CD14-positive monocyte (primary cell): ENCODE measurements around the gene DKKL1. TPM values are rescaled to one million over a fixed set of nuclear protein-coding genes. Genes with fewer than 3 reads are reported as not detected.
A peak's percentile ranks its signal among the peaks of the same experiment; 100 is the strongest.

Source experiments
- DNase-seq, 3 donors: peaks; one replicate each; pipeline ENCODE4 v3.0.0-alpha.2; 2011 to 2022
- H2AFZ ChIP-seq: 2 replicates; pipeline ENCODE4 v1.6.0; 2012; ENCODE audit warnings: mild to moderate bottlenecking, low read depth, low read length, inconsistent platforms; ENCODE audit not compliant: insufficient read depth, poor library complexity, severe bottlenecking
- H3K27ac ChIP-seq, 2 donors: 1 replicate in 1 of 2; 2 replicates in 1 of 2; pipeline ENCODE4 v1.5.1; 2012 to 2013; ENCODE audit warnings: low read length in 2 of 2, control low read depth in 1 of 2, inconsistent platforms in 1 of 2, low read depth in 1 of 2, mild to moderate bottlenecking in 1 of 2
- H3K27me3 ChIP-seq, 2 donors: one replicate each; pipeline versions ENCODE4 v1.6.0 to v1.6.1; 2011 to 2013; ENCODE audit warnings: low read length in 2 of 2; ENCODE audit not compliant: control insufficient read depth in 2 of 2, insufficient read depth in 2 of 2
- H3K36me3 ChIP-seq, 2 donors: replicated peaks in 1 of 2; 1 replicate in 1 of 2; 2 replicates in 1 of 2; pipeline versions ENCODE4 v1.5.1 to v1.6.1; 2012 to 2013; ENCODE audit warnings: low read length in 2 of 2, control low read depth in 1 of 2, inconsistent platforms in 1 of 2, mild to moderate bottlenecking in 1 of 2; ENCODE audit not compliant: insufficient read depth in 2 of 2, control insufficient read depth in 1 of 2
- H3K4me1 ChIP-seq, 2 donors: 1 replicate in 1 of 2; 2 replicates in 1 of 2; pipeline versions ENCODE4 v1.5.1 to v1.6.1; 2012 to 2013; ENCODE audit warnings: low read length in 2 of 2, control low read depth in 1 of 2, inconsistent platforms in 1 of 2, mild to moderate bottlenecking in 1 of 2, moderate library complexity in 1 of 2; ENCODE audit not compliant: insufficient read depth in 2 of 2, control insufficient read depth in 1 of 2
- H3K4me2 ChIP-seq: replicated peaks from 2 replicates; pipeline ENCODE3; 2012; ENCODE audit warnings: low read length, moderate library complexity, mild to moderate bottlenecking; ENCODE audit not compliant: poor library complexity, severe bottlenecking; ENCODE audit errors: extremely low read depth
- H3K4me3 ChIP-seq, 3 experiments: fragments of 200-600 bp in 1 of 3; sonication (generic) in 1 of 3; replicated peaks in 1 of 3; 1 replicate in 2 of 3; 2 replicates in 1 of 3; pipeline ENCODE4 v1.5.1; 2011 to 2013; ENCODE audit warnings: low read length in 3 of 3, mild to moderate bottlenecking in 3 of 3, control low read depth in 2 of 3, low read depth in 2 of 3, inconsistent platforms in 1 of 3, moderate library complexity in 1 of 3
- H3K79me2 ChIP-seq: 2 replicates; pipeline ENCODE4 v1.6.0; 2012; ENCODE audit warnings: mild to moderate bottlenecking, control low read depth, inconsistent platforms, low read length, moderate library complexity; ENCODE audit not compliant: insufficient read depth
- H3K9ac ChIP-seq: 2 replicates; pipeline ENCODE4 v1.6.0; 2017; ENCODE audit warnings: low read length, mild to moderate bottlenecking; ENCODE audit not compliant: insufficient read depth, poor library complexity, severe bottlenecking
- H3K9me3 ChIP-seq, 2 donors: replicated peaks in 1 of 2; 1 replicate in 1 of 2; 2 replicates in 1 of 2; pipeline versions ENCODE4 v1.5.1 to v1.6.1; 2012 to 2013; ENCODE audit warnings: low read length in 2 of 2, control low read depth in 1 of 2; ENCODE audit not compliant: control insufficient read depth in 1 of 2, insufficient read depth in 1 of 2
- H4K20me1 ChIP-seq: 2 replicates; pipeline ENCODE4 v1.6.0; 2012; ENCODE audit warnings: mild to moderate bottlenecking, low read length, control low read depth, moderate library complexity; ENCODE audit not compliant: insufficient read depth
- H3K27ac Mint-ChIP-seq, 7 donors: one replicate each; pipeline ENCODE4 v1.8.0; 2020; ENCODE audit warnings: mild to moderate bottlenecking in 7 of 7, mixed read lengths in 7 of 7, moderate library complexity in 6 of 7, inconsistent platforms in 2 of 7
- H3K27me3 Mint-ChIP-seq, 3 donors: one replicate each; pipeline ENCODE4 v1.8.0; 2021 to 2022; ENCODE audit warnings: low read depth in 3 of 3, mild to moderate bottlenecking in 3 of 3, mixed read lengths in 3 of 3, moderate library complexity in 3 of 3, inconsistent platforms in 1 of 3
- H3K36me3 Mint-ChIP-seq, 2 donors: one replicate each; pipeline ENCODE4 v1.8.0; 2020; ENCODE audit warnings: mixed read lengths in 2 of 2, inconsistent platforms in 1 of 2, mild to moderate bottlenecking in 1 of 2
- H3K4me1 Mint-ChIP-seq: one replicate; pipeline ENCODE4 v1.8.0; 2020; ENCODE audit warnings: mild to moderate bottlenecking, mixed read lengths
- H3K4me3 Mint-ChIP-seq, 2 donors: one replicate each; pipeline ENCODE4 v1.8.0; 2020; ENCODE audit warnings: mild to moderate bottlenecking in 2 of 2, mixed read lengths in 2 of 2, moderate library complexity in 1 of 2
- H3K9me3 Mint-ChIP-seq, 7 donors: one replicate each; pipeline ENCODE4 v1.8.0; 2020 to 2022; ENCODE audit warnings: mixed read lengths in 7 of 7, mild to moderate bottlenecking in 6 of 7, moderate library complexity in 6 of 7, inconsistent platforms in 2 of 7
- CTCF ChIP-seq: fragments of 200-600 bp; IDR thresholded peaks from one replicate; pipeline ENCODE4 v1.8.0; 2022; ENCODE audit warnings: antibody characterized with exemption, mild to moderate bottlenecking
- WGBS: methylation state at CpG from one replicate; pipeline ENCODE4 v1.1.5; 2013; ENCODE audit warnings: missing lambda C conversion rate; ENCODE audit not compliant: insufficient coverage; 5-methylcytosine and 5-hydroxymethylcytosine counted together
- intact Hi-C, 2 donors: fragments of 100-400 bp; cut with micrococcal nuclease; formaldehyde crosslinking; loops; one replicate each; pipeline versions ENCODE4 v1.15.0 to v1.15.1; 2023
- polyA plus RNA-seq, 3 donors: library from polyadenylated mRNA; depleted of rRNA in 1 of 3; unstranded in 2 of 3; stranded (reverse) in 1 of 3; fragments of 300-500 nt in 2 of 3; fragments of >200 nt in 1 of 3; fragmentation: Illumina TruSeq in 2 of 3; gene quantifications; 1 replicate in 2 of 3; 2 replicates in 1 of 3; pipeline ENCODE4 v1.2.3, GENCODE V29; 2012 to 2021

Gene DKKL1
- polyA plus RNA-seq, 3 donors: not detected

GRCh38 chr19:49403404-49404187 lies 39.9 kb downstream of the DKKL1 start:
- no peak for TF ChIP-seq CTCF
- Mint-ChIP-seq H3K27me3 (peaks cover 5 to 7% (median 6%) of the 10 kb centered on the region in 3 donors), H3K4me3 (no peak overlapping the region), H3K36me3 (no peaks in the 10 kb centered on the region), H3K9me3 (no peaks in the 10 kb centered on the region), H3K4me1 (peaks cover 4% of the 10 kb centered on the region), H3K27ac (peak overlapping the region in 2 of 7 donors; percentile 41 to 60)
- H3K27ac ChIP-seq: no peak overlapping the region
- WGBS: 55% methylated on average over 3 of the region's 7 CpGs
- no peak overlapping the region for H3K9ac ChIP-seq
- no peaks in the 10 kb centered on the region for H3K36me3 ChIP-seq
- H3K4me2 ChIP-seq: no peak overlapping the region
- H2AFZ ChIP-seq: no peak overlapping the region
- H3K27me3 ChIP-seq: no peaks in the 10 kb centered on the region
- H3K4me3 ChIP-seq: no peak overlapping the region
- no peak for DNase-seq
- no peaks in the 10 kb centered on the region for H3K79me2 ChIP-seq
- H4K20me1 ChIP-seq: no peaks in the 10 kb centered on the region
- intact Hi-C loops: no loop called here
- no peaks in the 10 kb centered on the region for H3K9me3 ChIP-seq
- peaks cover under 1 to 1% of the 10 kb centered on the region in 2 donors for H3K4me1 ChIP-seq

- 100% methylated on average over 3 of the region's 7 CpGs for WGBS
Measured at GRCh38 chr19:49407079-49407478, 43.4 kb downstream of the DKKL1 start.

More at GRCh38 chr19:49407079-49407478, 43.4 kb downstream of the DKKL1 start:
- Mint-ChIP-seq H3K4me1 (peaks cover 26% of the 10 kb centered on the region), H3K9me3 (peaks cover 0 to 5% (median 0%) of the 10 kb centered on the region in 7 donors), H3K27me3 (peaks cover 5 to 8% (median 6%) of the 10 kb centered on the region in 3 donors), H3K4me3 (no peak overlapping the region), H3K36me3 (no peaks in the 10 kb centered on the region), H3K27ac (no peak overlapping the region)
- Histone ChIP-seq H3K4me2 (no peak overlapping the region), H3K9me3 (no peaks in the 10 kb centered on the region), H2AFZ (no peak overlapping the region), H3K79me2 (no peaks in the 10 kb centered on the region), H3K27ac (no peak overlapping the region), H4K20me1 (no peaks in the 10 kb centered on the region), H3K27me3 (no peaks in the 10 kb centered on the region), H3K4me3 (no peak overlapping the region), H3K36me3 (no peaks in the 10 kb centered on the region), H3K9ac (no peak overlapping the region), H3K4me1 (peaks cover 15 to 17% of the 10 kb centered on the region in 2 donors)
- intact Hi-C loops: no loop called here
- no peak for TF ChIP-seq CTCF
- DNase-seq: no peak
